Measurements from ENCODE around the gene HOXC5.

GRCh38 chr12:54047964-54048303 is 15.1 kb downstream of the HOXC5 start:
- TF ChIP-seq POLR2A (IDR thresholded peaks at IDR 0.05): no peak
- no peak for TF ChIP-seq CTCF (IDR thresholded peaks at IDR 0.05)
